Liver (tissue), 9 donors: Measurements from ENCODE around the gene SLX4IP. TPM values are rescaled to one million over a fixed set of nuclear protein-coding genes. Genes with fewer than 3 reads are reported as not detected.

Source experiments
- DNase-seq: peaks from one replicate; pipeline ENCODE4 v3.0.0-alpha.2; 2017; ENCODE audit warnings: low spot score
- H3K27ac ChIP-seq, 2 donors: one replicate each; pipeline ENCODE4 v1.7.0; 2013; ENCODE audit warnings: inconsistent platforms in 2 of 2, low read length in 2 of 2, control low read depth in 1 of 2, low read depth in 1 of 2, mild to moderate bottlenecking in 1 of 2
- H3K27me3 ChIP-seq, 4 donors: one replicate each; pipeline versions ENCODE4 v1.6.1 to v1.7.0; 2013; ENCODE audit warnings: low read length in 3 of 4, inconsistent platforms in 1 of 4, mild to moderate bottlenecking in 1 of 4, moderate library complexity in 1 of 4; ENCODE audit not compliant: control insufficient read depth in 4 of 4, insufficient read depth in 4 of 4
- H3K36me3 ChIP-seq, 4 donors: one replicate each; pipeline versions ENCODE4 v1.6.1 to v1.7.0; 2013; ENCODE audit warnings: low read length in 3 of 4, mild to moderate bottlenecking in 3 of 4, low read depth in 1 of 4, moderate library complexity in 1 of 4; ENCODE audit not compliant: control insufficient read depth in 4 of 4, insufficient read depth in 3 of 4
- H3K4me1 ChIP-seq, 4 donors: one replicate each; pipeline versions ENCODE4 v1.6.1 to v1.7.0; 2013; ENCODE audit warnings: low read length in 3 of 4, mild to moderate bottlenecking in 3 of 4, moderate library complexity in 1 of 4; ENCODE audit not compliant: control insufficient read depth in 4 of 4, insufficient read depth in 4 of 4
- H3K4me3 ChIP-seq, 3 donors: one replicate each; pipeline versions ENCODE4 v1.6.1 to v1.7.0; 2013; ENCODE audit warnings: low read length in 3 of 3, control low read depth in 1 of 3, low read depth in 1 of 3, mild to moderate bottlenecking in 1 of 3
- H3K9ac ChIP-seq, 2 donors: one replicate each; pipeline ENCODE4 v1.7.0; 2013; ENCODE audit warnings: low read length in 2 of 2, mild to moderate bottlenecking in 2 of 2, moderate library complexity in 2 of 2, control low read depth in 1 of 2, low read depth in 1 of 2
- H3K9me3 ChIP-seq, 4 donors: one replicate each; pipeline versions ENCODE4 v1.6.1 to v1.7.0; 2013; ENCODE audit warnings: low read length in 3 of 4; ENCODE audit not compliant: control insufficient read depth in 4 of 4
- ATF3 ChIP-seq: IDR thresholded peaks from 2 replicates; pipeline ENCODE4 v1.6.1; 2016; ENCODE audit warnings: antibody characterized with exemption
- CTCF ChIP-seq: fragments of 150-350 bp; IDR thresholded peaks from 2 replicates; pipeline ENCODE4 v1.5.1; 2017; ENCODE audit warnings: improper control_type of control experiment, low read depth, low read length; ENCODE audit not compliant: missing input control
- EGR1 ChIP-seq, 2 donors: IDR thresholded peaks; 2 replicates each; pipeline ENCODE4 v1.6.1; 2016 to 2018; ENCODE audit warnings: antibody characterized with exemption in 2 of 2, low read depth in 2 of 2
- FOXA1 ChIP-seq: IDR thresholded peaks from 2 replicates; pipeline ENCODE4 v1.6.1; 2016; ENCODE audit warnings: antibody characterized with exemption
- FOXA2 ChIP-seq: IDR thresholded peaks from 2 replicates; pipeline ENCODE4 v1.6.1; 2016; ENCODE audit warnings: antibody characterized with exemption
- GABPA ChIP-seq, 2 donors: IDR thresholded peaks in 1 of 2; conservative IDR thresholded peaks in 1 of 2; 2 replicates each; pipeline ENCODE4 v1.6.1; 2016; ENCODE audit warnings: antibody characterized with exemption in 2 of 2, mild to moderate bottlenecking in 1 of 2, moderate library complexity in 1 of 2
- HNF4A ChIP-seq, 2 donors: conservative IDR thresholded peaks; 2 replicates each; pipeline ENCODE4 v1.6.1; 2016; ENCODE audit warnings: antibody characterized with exemption in 2 of 2, mild to moderate bottlenecking in 2 of 2
- HNF4G ChIP-seq: IDR thresholded peaks from 2 replicates; pipeline ENCODE4 v1.6.1; 2016; ENCODE audit warnings: antibody characterized with exemption
- JUND ChIP-seq, 2 donors: IDR thresholded peaks; 2 replicates each; pipeline ENCODE4 v1.6.1; 2016; ENCODE audit warnings: antibody characterized with exemption in 2 of 2
- MAX ChIP-seq: IDR thresholded peaks from 2 replicates; pipeline ENCODE4 v1.6.1; 2016; ENCODE audit warnings: antibody characterized with exemption
- NR2F2 ChIP-seq: IDR thresholded peaks from 2 replicates; pipeline ENCODE4 v1.6.1; 2016; ENCODE audit warnings: antibody characterized with exemption
- RAD21 ChIP-seq, 2 donors: IDR thresholded peaks; 2 replicates each; pipeline ENCODE4 v1.6.1; 2016; ENCODE audit warnings: antibody characterized with exemption in 2 of 2, mild to moderate bottlenecking in 2 of 2
- REST ChIP-seq: IDR thresholded peaks from 2 replicates; pipeline ENCODE4 v1.6.1; 2016; ENCODE audit warnings: antibody characterized with exemption, mild to moderate bottlenecking
- RXRA ChIP-seq, 2 donors: IDR thresholded peaks; 2 replicates each; pipeline ENCODE4 v1.6.1; 2017 to 2018; ENCODE audit warnings: antibody characterized with exemption in 2 of 2, mild to moderate bottlenecking in 1 of 2
- SP1 ChIP-seq: IDR thresholded peaks from 2 replicates; pipeline ENCODE4 v1.6.1; 2018; ENCODE audit warnings: antibody characterized with exemption, mild to moderate bottlenecking
- TAF1 ChIP-seq: conservative IDR thresholded peaks from 2 replicates; pipeline ENCODE4 v1.6.1; 2016; ENCODE audit warnings: antibody characterized with exemption, mild to moderate bottlenecking
- YY1 ChIP-seq: IDR thresholded peaks from 2 replicates; pipeline ENCODE4 v1.6.1; 2016; ENCODE audit warnings: antibody characterized with exemption, mild to moderate bottlenecking
- ZBTB33 ChIP-seq: IDR thresholded peaks from 2 replicates; pipeline ENCODE4 v1.6.1; 2016; ENCODE audit warnings: antibody characterized with exemption
- WGBS: extraction: QIAGEN DNeasy Blood & Tissue Kit; methylation state at CpG from one replicate; pipeline ENCODE4 v1.1.7; 2013; 5-methylcytosine and 5-hydroxymethylcytosine counted together
- polyA plus RNA-seq, 2 donors: library from polyadenylated mRNA; stranded (reverse) in 1 of 2; unstranded in 1 of 2; fragments of 200-250 nt in 1 of 2; fragments of >200 nt in 1 of 2; fragmentation: Nextera tagmentation in 1 of 2; extraction: Ambion mirVana in 1 of 2; gene quantifications; one replicate each; pipeline versions ENCODE4 v1.2.1 to v1.2.3, GENCODE V29; 2013 to 2015
- total RNA-seq, 2 donors: library from RNA; depleted of rRNA; stranded (reverse); fragments of >200 nt; gene quantifications; one replicate each; pipeline ENCODE4 v1.2.3, GENCODE V29; 2014
- donor health status: healthy.
- donor health status: healthy.
- donor health status: healthy.
- donor health status: healthy.
- donor health status: healthy.

Gene SLX4IP
- total and polyA plus RNA-seq, 4 donors, result 1.1 to 3.4 (median 2.7) TPM

GRCh38 chr20:10661261-10661660, 226.2 kb downstream of the SLX4IP start (continued):
- TF ChIP-seq CTCF (no peak), EGR1 (IDR thresholded peaks at IDR 0.05; ENCODE audit: low read depth in 2 of 2) (no peak), JUND (IDR thresholded peaks at IDR 0.05) (no peak)

GRCh38 chr20:10662151-10662550, 227.0 kb downstream of the SLX4IP start:
- H3K9me3 ChIP-seq, result no peaks in the 10 kb centered on the region
- H3K27me3 ChIP-seq, result no peaks in the 10 kb centered on the region
- no peak for DNase-seq
- no peaks in the 10 kb centered on the region for H3K4me1 ChIP-seq
- H3K27ac ChIP-seq, result no peak overlapping the region
- no peak overlapping the region for H3K4me3 ChIP-seq
- no peak overlapping the region for H3K9ac ChIP-seq
- peaks cover 0 to 7% (median 0%) of the 10 kb centered on the region in 4 donors for H3K36me3 ChIP-seq
- TF ChIP-seq FOXA2 (no peak), TAF1 (no peak), YY1 (no peak), ZBTB33 (no peak), ATF3 (no peak), RAD21 (IDR thresholded peaks at IDR 0.05) (no peak), GABPA (IDR thresholded peaks at IDR 0.05 in 1 of 2, conservative IDR thresholded peaks at IDR 0.05 in 1 of 2) (no peak), CTCF (no peak), SP1 (no peak), NR2F2 (no peak), HNF4G (no peak), MAX (no peak), FOXA1 (no peak), HNF4A (conservative IDR thresholded peaks at IDR 0.05) (no peak), REST (no peak), RXRA (IDR thresholded peaks at IDR 0.05) (no peak), EGR1 (IDR thresholded peaks at IDR 0.05; ENCODE audit: low read depth in 2 of 2) (no peak), JUND (IDR thresholded peaks at IDR 0.05) (no peak)
- WGBS, result 89% methylated on average over 5 of the region's 5 CpGs
